Measurements from ENCODE around the gene RPL35. TPM values are rescaled to one million over a fixed set of nuclear protein-coding genes. Genes with fewer than 3 reads are reported as not detected.

RPL35 gene
- polyA plus RNA-seq, 1 donor, result 2,149 TPM

GRCh38 chr9:124818431-124819281 is 43.1 kb downstream of the RPL35 start:
- DNase-seq, result no peak

- DNase-seq, result no peak
These were observed 46.2 kb downstream of the RPL35 start for GRCh38 chr9:124815601-124816000.

DNA sequence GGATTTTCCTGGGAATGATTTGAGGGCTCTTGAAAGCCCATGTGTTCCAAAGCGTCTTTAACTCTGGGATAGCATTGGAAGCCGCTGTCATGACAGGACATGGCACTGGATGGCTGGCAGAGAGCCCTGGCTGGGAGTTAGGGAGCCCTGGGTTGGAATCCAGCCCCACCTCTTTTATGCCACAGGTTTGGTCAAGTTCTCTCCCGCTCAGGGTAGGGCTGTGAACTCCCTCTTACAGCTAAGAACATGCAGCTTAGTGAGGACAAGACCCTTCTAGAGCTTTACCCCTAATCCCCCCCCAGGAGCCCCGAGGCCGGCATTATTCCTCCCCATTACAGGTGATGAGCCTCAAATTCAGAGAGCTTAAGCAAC is 47.6 kb downstream of the RPL35 start:
- DNase-seq, result no peak

DNA sequence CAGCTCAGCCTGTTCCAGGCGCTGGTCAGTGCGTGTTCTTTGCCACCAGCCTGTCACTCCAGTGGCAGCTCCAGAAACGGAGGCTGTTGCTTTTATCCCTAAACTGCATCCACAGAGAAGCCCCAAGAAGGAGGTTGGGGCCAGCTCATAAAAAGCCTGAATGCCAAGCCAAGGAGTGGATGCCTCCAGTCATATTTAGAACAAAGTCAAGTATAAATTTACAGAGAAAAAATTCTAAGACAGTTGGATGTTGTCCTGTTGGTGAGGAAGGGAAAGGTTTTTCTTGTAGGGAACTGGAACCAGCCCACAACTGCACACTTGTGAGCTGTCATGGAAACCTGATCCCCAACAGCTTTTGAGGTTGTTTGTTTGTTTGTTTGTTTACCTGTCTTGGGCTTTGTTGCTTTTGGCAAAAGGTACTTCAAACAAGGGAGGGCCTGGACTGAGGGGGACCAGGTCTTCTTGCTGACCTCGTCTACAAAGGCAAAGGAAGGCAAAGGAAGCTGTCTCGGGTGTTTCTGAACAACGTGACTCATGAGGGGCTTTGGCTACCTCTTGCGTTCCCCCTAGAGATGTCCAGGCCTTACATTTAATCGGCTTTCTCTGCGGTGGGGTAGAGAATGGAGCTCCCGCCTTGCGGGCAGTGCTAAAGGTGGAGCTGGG is 48.1 kb downstream of the RPL35 start:
- DNase-seq, result no peak

- no peak for DNase-seq
These were observed 48.7 kb downstream of the RPL35 start for GRCh38 chr9:124813041-124813440.

GRCh38 chr9:124812441-124812876 is 49.3 kb downstream of the RPL35 start:
- DNase-seq, result peak; percentile 72

- DNase-seq, result peak; percentile 83
These were observed 50.9 kb downstream of the RPL35 start for GRCh38 chr9:124810663-124811355.

DNA sequence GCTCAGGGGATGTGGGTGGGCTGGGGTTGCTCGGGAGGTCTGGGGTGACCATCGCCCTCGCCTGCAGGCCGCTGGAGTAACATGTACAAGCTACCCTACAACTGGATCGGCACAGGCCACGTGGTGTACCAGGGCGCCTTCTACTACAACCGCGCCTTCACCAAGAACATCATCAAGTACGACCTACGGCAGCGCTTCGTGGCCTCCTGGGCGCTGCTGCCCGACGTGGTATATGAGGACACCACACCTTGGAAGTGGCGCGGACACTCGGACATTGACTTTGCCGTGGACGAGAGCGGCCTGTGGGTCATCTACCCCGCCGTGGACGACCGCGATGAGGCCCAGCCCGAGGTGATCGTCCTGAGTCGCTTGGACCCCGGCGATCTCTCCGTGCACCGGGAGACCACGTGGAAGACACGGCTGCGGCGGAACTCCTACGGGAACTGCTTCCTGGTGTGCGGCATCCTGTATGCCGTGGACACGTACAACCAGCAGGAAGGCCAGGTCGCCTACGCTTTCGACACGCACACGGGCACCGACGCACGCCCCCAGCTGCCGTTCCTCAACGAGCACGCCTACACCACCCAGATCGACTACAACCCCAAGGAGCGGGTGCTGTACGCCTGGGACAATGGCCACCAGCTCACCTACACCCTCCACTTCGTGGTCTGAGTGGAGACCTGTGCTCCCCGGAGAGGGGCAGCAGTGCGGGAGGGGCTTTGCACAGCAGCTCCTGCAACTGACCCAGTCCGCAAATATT is 51.8 kb downstream of the RPL35 start:
- no peak for DNase-seq

GRCh38 chr9:124809211-124809610 is 52.5 kb downstream of the RPL35 start:
- no peak for DNase-seq

DNA sequence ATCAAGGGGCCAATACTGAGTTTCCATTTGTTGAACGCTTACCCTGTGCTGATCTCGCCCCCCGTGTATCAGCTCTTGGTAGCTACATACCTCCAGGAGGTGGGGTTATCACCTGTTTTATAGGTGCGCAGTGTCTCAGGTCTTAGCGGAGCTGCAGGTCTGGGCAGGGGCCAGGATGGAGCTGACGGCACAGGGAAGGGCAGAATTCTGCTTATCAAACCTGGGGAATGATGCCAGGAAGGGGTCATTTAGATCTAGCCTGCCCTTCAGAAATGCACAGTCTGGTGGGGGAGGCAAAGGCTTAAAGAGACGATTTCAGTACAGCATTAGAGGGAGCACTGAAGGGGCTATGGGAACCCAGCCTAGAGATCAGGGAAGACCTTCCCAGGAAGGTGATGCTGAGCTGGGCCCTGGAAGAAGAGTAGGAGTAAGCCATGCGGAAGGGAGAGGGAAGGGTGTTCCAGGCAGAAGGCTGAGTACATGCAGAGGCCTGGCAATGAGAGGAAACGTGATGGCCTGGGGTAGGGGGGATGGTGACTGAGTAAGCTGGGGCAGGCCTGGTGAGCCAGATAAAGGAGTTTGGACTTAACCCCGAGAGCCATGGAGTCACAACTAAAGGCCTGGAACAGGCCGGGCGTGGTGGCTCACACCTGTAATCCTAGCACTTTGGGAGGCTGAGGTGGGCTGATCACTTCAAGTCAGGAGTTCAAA is 53.4 kb downstream of the RPL35 start:
- no peak for DNase-seq

Other genes with a start within 250 kb of the RPL35 start
- 0.68 TPM for gene NR6A1, start 90.6 kb downstream of the RPL35 start, polyA plus RNA-seq (ENCODE audit: insufficient read length)
- gene OLFML2A, start 84.8 kb downstream of the RPL35 start, polyA plus RNA-seq (ENCODE audit: insufficient read length), result 175 TPM
- 0.15 TPM for gene WDR38, start 8.5 kb downstream of the RPL35 start, polyA plus RNA-seq (ENCODE audit: insufficient read length)
- 28.2 TPM for gene ARPC5L, start 173 bp upstream of the RPL35 start, polyA plus RNA-seq (ENCODE audit: insufficient read length)
- gene GOLGA1, start 79.1 kb upstream of the RPL35 start, polyA plus RNA-seq (ENCODE audit: insufficient read length), result 12.0 TPM

Data from hindlimb muscle (tissue), 1 donor.